Cerebellar cortex (tissue), 1 donor: ENCODE results near the gene OLA1.

Experiments used
- DNase-seq: peaks from one replicate; pipeline ENCODE4 v3.0.0-alpha.2; 2015; ENCODE audit warnings: low spot score

The OLA1 gene

GRCh38 chr2:174121175-174121574, 127.2 kb downstream of the OLA1 start:
- no peak for DNase-seq

- DNase-seq, result no peak
Observed at GRCh38 chr2:174120346-174120745, 128.0 kb downstream of the OLA1 start.

GRCh38 chr2:174117951-174118930, 130.1 kb downstream of the OLA1 start:
- peak; percentile 48 for DNase-seq

GRCh38 chr2:174112073-174112472, 136.3 kb downstream of the OLA1 start:
- DNase-seq, result no peak

- no peak for DNase-seq
Observed at GRCh38 chr2:174108579-174108978, 139.8 kb downstream of the OLA1 start.

GRCh38 chr2:174106736-174107135, 141.6 kb downstream of the OLA1 start:
- DNase-seq, result no peak

- no peak for DNase-seq
Observed at GRCh38 chr2:174094542-174094941, 153.8 kb downstream of the OLA1 start.

- no peak for DNase-seq
Observed at GRCh38 chr2:174090476-174090875, 157.9 kb downstream of the OLA1 start.

GRCh38 chr2:174088706-174089460, 159.4 kb downstream of the OLA1 start:
- no peak for DNase-seq

GRCh38 chr2:174086708-174087107, 161.6 kb downstream of the OLA1 start:
- no peak for DNase-seq

- DNase-seq, result no peak
Observed at GRCh38 chr2:174085781-174086180, 162.6 kb downstream of the OLA1 start.

GRCh38 chr2:174083843-174084458, 164.4 kb downstream of the OLA1 start:
- no peak for DNase-seq

- no peak for DNase-seq
Observed at GRCh38 chr2:174080672-174081121, 167.6 kb downstream of the OLA1 start.

GRCh38 chr2:174078275-174078674, 170.1 kb downstream of the OLA1 start:
- DNase-seq, result peak; percentile 21

- no peak for DNase-seq
Observed at GRCh38 chr2:174076975-174077374, 171.4 kb downstream of the OLA1 start.

- DNase-seq, result no peak
Observed at GRCh38 chr2:174076040-174076439, 172.3 kb downstream of the OLA1 start.

- DNase-seq, result no peak
Observed at GRCh38 chr2:174074831-174075230, 173.5 kb downstream of the OLA1 start.

- DNase-seq, result no peak
Observed at GRCh38 chr2:174072857-174073256, 175.5 kb downstream of the OLA1 start.

- DNase-seq, result no peak
Observed at GRCh38 chr2:174072069-174072468, 176.3 kb downstream of the OLA1 start.

- DNase-seq, result no peak
Observed at GRCh38 chr2:174071321-174071720, 177.0 kb downstream of the OLA1 start.

GRCh38 chr2:174070281-174070680, 178.1 kb downstream of the OLA1 start:
- no peak for DNase-seq

GRCh38 chr2:174067815-174068214, 180.5 kb downstream of the OLA1 start:
- no peak for DNase-seq
